ENCODE measurements around the gene SKOR1. TPM values are rescaled to one million over a fixed set of nuclear protein-coding genes. Genes with fewer than 3 reads are reported as not detected.

The SKOR1 gene
- total RNA-seq, 1 experiment from 2014 or later = 0.22 TPM

DNA sequence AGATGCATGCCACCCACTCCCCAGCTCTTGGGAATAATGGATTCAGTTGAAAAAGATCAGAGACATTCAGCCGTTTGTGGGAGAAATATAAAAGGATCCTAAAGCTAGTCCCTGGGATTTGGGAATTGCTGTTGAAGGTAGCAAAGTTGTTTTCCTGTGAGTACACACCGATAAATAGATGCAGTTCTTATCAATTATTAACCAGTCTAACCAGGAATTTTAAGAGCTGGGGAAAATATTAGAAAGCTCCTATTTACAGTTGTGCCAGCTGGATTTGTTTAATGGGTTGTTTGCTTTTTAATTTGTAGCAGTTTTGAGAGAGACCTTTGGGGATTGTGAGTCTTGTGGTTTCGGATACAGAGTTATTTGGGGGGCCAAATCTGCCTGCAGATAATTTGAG is 44.2 kb upstream of the SKOR1 start (continued):
- TF ChIP-seq, protein P1, sequence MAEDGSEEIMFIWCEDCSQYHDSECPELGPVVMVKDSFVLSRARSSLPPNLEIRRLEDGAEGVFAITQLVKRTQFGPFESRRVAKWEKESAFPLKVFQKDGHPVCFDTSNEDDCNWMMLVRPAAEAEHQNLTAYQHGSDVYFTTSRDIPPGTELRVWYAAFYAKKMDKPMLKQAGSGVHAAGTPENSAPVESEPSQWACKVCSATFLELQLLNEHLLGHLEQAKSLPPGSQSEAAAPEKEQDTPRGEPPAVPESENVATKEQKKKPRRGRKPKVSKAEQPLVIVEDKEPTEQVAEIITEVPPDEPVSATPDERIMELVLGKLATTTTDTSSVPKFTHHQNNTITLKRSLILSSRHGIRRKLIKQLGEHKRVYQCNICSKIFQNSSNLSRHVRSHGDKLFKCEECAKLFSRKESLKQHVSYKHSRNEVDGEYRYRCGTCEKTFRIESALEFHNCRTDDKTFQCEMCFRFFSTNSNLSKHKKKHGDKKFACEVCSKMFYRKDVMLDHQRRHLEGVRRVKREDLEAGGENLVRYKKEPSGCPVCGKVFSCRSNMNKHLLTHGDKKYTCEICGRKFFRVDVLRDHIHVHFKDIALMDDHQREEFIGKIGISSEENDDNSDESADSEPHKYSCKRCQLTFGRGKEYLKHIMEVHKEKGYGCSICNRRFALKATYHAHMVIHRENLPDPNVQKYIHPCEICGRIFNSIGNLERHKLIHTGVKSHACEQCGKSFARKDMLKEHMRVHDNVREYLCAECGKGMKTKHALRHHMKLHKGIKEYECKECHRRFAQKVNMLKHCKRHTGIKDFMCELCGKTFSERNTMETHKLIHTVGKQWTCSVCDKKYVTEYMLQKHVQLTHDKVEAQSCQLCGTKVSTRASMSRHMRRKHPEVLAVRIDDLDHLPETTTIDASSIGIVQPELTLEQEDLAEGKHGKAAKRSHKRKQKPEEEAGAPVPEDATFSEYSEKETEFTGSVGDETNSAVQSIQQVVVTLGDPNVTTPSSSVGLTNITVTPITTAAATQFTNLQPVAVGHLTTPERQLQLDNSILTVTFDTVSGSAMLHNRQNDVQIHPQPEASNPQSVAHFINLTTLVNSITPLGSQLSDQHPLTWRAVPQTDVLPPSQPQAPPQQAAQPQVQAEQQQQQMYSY (CRISPR knock-in tag; IDR thresholded peaks at IDR 0.05) = no peak
- TF ChIP-seq, protein P2, sequence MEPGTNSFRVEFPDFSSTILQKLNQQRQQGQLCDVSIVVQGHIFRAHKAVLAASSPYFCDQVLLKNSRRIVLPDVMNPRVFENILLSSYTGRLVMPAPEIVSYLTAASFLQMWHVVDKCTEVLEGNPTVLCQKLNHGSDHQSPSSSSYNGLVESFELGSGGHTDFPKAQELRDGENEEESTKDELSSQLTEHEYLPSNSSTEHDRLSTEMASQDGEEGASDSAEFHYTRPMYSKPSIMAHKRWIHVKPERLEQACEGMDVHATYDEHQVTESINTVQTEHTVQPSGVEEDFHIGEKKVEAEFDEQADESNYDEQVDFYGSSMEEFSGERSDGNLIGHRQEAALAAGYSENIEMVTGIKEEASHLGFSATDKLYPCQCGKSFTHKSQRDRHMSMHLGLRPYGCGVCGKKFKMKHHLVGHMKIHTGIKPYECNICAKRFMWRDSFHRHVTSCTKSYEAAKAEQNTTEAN (CRISPR knock-in tag; IDR thresholded peaks at IDR 0.05) = no peak
- TF ChIP-seq ZNF121 (CRISPR knock-in tag; IDR thresholded peaks at IDR 0.05) = no peak
- TF ChIP-seq NFATC4 (CRISPR knock-in tag; IDR thresholded peaks at IDR 0.05) = no peak

DNA sequence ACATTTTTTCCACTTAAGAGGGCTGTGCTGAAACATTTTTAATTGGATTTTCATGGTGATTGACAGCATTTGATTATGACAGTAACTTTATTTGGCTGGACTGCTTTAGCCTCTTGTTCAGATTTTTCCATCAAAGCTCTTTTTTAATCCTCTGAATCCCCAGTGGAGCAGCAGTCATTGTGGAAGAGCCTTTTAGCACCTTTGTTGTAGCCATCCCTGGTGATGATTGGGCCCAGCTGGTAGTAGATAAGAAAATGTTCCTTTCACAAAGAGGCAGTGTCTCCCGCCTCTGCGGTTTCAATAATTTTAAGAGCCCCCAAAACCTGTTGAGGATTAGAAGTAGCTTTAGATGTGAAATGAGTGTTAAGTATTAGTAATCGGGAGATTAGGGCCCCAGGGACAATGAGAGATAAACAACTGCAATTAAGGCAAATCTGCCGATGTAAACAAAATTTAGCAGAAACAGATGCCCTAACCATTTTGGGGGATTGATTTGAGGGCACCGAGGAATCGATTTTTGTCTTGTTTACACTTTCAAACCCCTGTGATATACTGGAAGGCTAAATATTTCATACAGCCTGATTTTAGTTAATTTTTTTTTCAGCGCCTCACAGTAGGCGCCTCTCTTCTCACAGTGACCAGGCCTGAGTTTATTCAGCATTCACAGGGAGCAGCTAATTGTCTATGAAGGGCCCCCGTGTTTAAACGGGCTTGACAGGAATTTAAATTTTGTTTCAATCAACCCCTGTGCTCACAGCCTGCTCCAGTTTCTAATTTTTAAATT is 43.2 kb upstream of the SKOR1 start:
- no peak overlapping the region for H3K4me3 Mint-ChIP-seq
- ChIA-PET POLR2A (interaction anchor here (0.6 kb wide), 1 partner anchor 90 kb away, joined by 3 read pairs; no protein-coding TSS in a partner anchor), CTCF (interaction anchor here (0.9 to 2.4 kb wide), 3 partner anchors 49 to 54 kb away, joined by 3 to 13 read pairs (median 5); no protein-coding TSS in a partner anchor)
- peak; percentile 21; the same call in 1 of the 2 replicates for ATAC-seq
- TF ChIP-seq OVOL2 (CRISPR knock-in tag; IDR thresholded peaks at IDR 0.05; ENCODE audit: borderline replicate concordance) (no peak), EMX1 (CRISPR knock-in tag; IDR thresholded peaks at IDR 0.05) (no peak), TEAD1 (CRISPR knock-in tag; IDR thresholded peaks at IDR 0.05) (no peak), ZNF317 (CRISPR knock-in tag; IDR thresholded peaks at IDR 0.05; ENCODE audit: borderline replicate concordance, low read depth) (no peak), MYBL2 (CRISPR knock-in tag; IDR thresholded peaks at IDR 0.05) (no peak)
- TF ChIP-seq, protein P3, sequence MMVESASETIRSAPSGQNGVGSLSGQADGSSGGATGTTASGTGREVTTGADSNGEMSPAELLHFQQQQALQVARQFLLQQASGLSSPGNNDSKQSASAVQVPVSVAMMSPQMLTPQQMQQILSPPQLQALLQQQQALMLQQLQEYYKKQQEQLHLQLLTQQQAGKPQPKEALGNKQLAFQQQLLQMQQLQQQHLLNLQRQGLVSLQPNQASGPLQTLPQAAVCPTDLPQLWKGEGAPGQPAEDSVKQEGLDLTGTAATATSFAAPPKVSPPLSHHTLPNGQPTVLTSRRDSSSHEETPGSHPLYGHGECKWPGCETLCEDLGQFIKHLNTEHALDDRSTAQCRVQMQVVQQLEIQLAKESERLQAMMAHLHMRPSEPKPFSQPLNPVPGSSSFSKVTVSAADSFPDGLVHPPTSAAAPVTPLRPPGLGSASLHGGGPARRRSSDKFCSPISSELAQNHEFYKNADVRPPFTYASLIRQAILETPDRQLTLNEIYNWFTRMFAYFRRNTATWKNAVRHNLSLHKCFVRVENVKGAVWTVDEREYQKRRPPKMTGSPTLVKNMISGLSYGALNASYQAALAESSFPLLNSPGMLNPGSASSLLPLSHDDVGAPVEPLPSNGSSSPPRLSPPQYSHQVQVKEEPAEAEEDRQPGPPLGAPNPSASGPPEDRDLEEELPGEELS (CRISPR knock-in tag; IDR thresholded peaks at IDR 0.05) = no peak
- TF ChIP-seq, protein P4, sequence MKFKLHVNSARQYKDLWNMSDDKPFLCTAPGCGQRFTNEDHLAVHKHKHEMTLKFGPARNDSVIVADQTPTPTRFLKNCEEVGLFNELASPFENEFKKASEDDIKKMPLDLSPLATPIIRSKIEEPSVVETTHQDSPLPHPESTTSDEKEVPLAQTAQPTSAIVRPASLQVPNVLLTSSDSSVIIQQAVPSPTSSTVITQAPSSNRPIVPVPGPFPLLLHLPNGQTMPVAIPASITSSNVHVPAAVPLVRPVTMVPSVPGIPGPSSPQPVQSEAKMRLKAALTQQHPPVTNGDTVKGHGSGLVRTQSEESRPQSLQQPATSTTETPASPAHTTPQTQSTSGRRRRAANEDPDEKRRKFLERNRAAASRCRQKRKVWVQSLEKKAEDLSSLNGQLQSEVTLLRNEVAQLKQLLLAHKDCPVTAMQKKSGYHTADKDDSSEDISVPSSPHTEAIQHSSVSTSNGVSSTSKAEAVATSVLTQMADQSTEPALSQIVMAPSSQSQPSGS (CRISPR knock-in tag; IDR thresholded peaks at IDR 0.05; ENCODE audit: borderline replicate concordance, low read depth) = no peak
- TF ChIP-seq, protein P2 (CRISPR knock-in tag; IDR thresholded peaks at IDR 0.05) = no peak
- TF ChIP-seq, protein P5, sequence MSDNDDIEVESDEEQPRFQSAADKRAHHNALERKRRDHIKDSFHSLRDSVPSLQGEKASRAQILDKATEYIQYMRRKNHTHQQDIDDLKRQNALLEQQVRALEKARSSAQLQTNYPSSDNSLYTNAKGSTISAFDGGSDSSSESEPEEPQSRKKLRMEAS (CRISPR knock-in tag; IDR thresholded peaks at IDR 0.05) = no peak
- peaks cover 57% of the 10 kb centered on the region for H3K4me1 Mint-ChIP-seq
- no peak overlapping the region for H3K27ac Mint-ChIP-seq
- no peaks in the 10 kb centered on the region for H3K9me3 Mint-ChIP-seq
- H3K27me3 Mint-ChIP-seq (ENCODE audit: low read depth) = no peaks in the 10 kb centered on the region
- no peaks in the 10 kb centered on the region for H3K36me3 Mint-ChIP-seq
- no peak for DNase-seq (ENCODE audit: low spot score)

All from WTC11 (cell line).